GM21390 (cell line): ENCODE data around the gene RAD18.
A peak's percentile ranks its signal among the peaks of the same experiment; 100 is the strongest.

ENCODE experiments used
- ATAC-seq: cut with Tn5 transposase; IDR thresholded peaks from one replicate; pipeline ENCODE4 v1.9.1; 2021; ENCODE audit not compliant: unreplicated experiment

RAD18 gene

DNA sequence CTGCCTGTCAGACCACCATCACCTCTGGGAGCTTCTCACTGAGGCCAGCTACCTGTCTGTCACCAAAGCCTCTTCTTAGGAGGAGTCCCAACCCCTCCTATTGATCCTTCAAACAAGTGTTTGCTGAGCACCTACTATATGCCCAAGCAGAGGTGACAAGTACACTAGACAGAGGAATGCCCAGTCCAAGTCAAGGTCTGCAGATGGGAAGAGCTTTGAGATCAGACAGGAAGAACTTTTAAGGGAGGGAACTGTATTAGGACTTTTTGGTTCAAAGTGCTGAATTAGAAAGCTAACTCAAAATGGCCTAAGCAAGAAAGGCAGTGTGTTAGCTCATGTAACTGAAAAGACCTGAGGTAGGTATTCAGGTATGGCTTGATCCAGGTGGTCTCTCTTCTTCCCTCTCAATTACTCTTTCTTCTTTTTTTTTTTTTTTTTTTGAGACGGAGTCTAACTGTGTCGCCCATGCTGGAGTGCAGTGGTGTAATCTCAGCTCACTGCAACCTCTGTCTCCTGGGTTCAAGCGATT lies 3.6 kb upstream of the RAD18 start:
- ATAC-seq = no peak

DNA sequence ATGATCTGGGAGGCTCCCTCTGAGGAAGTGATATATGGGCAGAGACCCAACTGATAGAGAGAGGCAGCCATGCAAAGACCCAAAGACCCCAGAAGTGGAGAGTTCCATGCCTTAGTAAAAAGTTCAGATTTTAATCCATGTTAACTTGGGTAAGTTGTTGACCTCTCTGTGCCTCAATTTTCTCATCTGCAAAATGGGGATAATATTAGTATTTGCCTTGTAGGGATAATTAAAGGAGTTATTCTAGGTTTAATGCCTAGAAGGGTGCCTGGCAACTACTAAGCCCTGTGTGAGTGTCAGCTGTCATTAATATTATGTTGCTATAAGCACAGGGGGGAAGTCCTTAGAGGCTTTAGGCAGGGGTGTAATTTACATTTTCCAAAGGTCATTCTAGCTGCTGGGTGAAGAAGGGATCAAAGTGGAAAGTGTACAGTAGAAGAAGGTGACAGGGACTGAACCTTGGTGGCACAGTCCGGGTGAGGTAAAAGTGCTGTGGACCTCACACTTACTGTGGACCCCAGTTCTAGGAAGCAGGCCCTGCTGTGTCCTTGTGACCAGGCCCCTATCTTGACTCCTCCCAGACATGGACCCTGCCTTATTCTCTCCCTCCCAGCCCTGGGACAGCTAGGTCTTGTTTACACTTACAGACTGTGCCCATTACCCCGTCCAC lies 3.0 kb upstream of the RAD18 start:
- no peak for ATAC-seq

DNA sequence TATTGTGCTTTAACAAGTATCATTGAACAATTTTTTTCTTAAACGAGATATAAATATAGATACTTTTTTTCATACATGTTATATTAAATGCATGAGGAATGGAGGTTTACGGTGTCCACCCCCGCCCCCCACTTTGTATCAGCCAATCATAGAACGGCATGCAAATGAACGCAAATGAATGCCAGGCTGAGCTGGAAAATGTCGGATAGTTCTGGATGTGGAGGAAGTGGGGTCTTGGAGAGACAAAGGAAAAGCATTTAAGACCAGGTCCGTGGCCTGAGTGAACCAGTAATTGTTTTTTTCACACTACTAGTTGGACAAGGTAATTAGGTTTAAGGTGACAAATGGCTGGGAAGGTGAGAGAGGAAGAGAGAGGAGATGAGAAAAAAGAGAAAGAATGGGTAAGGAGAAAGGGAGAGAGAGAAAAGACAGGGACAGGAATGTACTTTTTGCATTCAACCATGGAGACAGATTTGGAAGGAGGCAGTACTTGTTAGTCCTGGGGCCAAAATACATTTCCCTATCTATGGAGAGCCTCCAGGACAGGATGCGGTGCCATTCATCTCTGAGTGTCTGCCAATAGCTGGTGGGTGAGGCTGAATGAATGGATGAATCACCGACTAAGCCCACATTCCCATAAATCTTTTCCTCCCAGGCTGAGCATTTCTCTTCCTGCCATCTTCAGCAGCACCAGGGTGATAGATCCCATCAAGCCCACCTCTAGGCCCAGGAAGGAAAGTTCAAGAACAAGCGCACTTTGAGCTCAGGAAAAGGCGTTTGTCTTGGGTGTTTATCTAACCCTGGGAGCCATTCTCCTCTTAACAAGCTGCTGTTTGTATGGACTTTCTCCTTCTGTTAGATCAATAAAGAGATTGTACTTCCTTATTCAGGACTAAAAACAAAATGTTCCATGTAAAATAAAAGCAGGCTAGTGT lies 1.4 kb upstream of the RAD18 start:
- ATAC-seq = no peak

DNA sequence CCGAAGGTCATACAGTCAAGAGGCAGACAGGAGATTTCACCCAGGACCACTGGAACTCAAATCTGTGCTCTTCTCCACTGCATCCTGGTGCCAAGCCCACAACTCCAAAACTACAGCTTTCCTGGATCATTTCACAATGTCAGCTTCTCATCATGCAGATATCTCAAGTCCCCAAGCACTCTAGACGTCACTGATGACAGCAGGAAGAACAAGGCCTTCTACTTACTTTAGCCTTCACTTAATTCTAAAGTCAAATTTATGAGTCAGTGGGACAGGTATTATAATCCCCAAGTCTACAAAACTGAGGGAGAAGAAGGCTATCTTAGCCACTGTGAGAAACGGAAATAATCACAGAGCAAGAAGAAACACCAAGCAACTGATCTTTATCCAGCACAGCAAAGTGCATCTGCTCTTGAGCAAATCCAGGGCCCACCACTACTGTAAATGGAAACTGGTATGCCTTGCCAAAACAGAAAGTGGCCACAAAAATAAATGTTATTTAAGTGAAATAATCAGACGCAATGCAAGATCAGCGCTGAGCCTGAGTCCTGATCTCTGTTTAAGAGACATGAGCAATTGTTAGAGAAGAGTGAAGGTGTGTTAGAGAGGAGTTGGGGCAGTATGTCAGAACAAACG lies 928 bp downstream of the RAD18 start:
- ATAC-seq = no peak

DNA sequence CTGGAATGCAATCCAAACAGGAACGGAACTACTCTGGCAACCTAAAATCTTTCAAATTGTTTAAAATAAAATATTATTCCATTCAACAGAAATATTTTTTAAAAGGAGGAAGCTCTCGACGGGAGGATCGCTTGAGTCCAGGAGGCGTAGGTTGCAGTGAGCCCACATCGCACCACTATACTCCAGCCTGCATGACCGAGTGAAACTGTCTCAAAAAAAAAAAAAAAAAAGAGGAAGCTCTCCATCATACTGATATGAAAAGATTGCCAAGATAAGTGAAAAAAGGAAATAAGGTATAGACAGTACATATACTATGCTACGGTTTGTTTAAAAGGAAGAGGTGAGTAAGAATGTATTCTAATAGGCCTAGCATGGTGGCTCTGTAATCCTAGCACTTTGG lies 3.6 kb downstream of the RAD18 start:
- ATAC-seq = no peak

DNA sequence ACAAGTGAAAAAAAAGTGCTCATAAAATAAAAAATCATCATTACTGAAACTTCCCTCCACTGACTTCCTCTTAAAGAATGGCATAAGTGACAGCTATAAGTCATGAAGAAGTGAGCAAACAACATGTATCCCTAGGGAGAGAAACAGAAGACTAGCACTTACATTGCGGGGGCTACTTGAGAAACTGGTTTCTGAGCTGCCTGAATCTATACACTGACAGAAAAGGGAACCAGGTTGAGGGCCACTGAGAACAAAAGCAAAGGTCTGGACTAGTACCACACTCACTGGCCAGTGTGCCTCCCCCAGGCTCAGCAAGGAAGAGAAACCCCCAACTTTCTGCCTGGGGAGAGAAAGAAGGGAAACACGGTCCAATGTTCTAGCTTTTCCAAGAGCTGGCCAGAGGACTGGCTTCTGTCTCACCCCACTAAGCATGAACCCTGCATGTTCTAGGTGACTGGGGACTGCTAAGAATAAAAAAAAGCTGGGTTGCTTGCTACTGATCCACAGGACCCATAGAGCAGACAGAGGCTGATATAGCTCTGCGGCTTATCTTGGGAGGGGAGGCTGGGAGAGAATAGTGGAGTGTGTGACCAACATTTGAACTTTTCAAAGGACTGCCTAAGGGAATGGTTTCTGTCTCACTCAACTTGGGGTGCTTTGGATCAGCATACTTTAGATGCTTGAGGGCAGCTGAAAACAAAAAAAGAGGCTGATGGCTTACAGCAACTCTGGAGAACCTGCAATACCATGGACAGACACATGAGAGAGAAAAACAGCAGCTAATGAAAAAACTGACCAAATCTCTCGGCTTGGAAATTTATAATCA lies 8.1 kb downstream of the RAD18 start:
- peak; percentile 95 for ATAC-seq

DNA sequence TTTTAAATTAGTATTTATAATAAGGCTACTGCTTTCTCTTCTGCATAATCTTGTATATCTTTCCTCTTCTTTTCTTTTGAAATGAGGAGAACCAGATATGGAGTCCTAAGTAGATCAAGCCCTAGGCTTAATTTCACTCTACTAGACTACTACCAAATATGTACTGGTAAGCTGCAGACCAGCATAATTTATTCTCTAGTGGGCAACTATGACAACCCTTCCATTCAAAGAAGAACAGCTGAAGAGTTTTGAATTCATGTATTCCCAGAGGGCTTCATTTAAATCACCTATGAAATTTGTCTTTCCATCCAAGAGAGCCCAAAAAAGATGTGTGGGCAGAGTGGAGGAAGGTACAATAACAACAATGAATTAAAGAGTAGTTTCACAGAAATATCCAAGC lies 10.0 kb downstream of the RAD18 start:
- no peak for ATAC-seq

DNA sequence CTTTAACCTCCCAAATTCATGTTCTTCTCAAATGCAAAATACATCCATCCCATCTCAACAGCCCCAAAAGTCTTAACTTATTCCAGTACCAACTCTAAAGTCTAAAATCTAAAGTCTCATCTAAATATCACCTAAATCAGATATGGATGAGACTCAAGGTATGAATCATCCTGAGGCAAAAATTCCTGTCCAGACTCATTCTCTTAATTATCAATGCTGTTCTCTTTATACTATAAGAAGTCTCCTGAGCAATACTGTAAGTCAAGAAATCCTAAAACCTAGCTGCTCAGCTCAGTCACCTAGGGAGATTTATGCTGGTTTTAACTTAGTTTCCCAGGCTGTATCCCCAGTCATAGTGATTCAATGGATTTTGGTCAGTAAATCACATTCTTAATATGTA lies 11.1 kb downstream of the RAD18 start:
- no peak for ATAC-seq

DNA sequence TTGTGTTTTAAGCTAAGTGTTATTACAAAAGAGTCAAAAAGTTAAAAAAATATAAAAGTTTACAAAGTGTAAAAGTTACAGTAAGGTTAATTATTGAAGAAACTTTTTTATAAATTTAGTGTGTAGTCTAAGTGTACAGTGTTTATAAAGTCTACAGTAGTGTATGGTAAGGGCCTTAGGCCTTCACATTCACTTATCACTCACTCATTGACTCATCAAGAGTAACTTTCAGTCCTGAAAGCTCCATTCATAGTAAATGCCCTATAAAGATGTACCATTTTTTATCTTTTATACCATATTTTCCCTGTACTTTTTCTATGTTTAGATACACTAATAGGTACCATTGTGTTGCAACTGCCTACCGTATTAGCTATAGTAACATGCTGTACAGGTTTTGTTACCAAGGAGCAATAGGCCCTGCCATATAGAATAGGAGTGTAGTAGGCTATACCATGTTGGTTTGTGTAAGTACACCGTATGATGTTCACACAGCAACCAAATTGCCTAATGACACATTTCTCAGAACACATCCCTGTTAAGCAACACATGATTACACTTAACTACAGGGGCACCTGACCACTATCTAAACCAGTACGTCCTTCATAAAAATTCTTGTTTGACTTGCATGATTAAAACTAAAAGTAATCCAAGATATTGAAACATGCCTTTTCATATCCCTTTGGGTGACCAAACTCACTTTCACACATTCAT lies 17.2 kb downstream of the RAD18 start:
- ATAC-seq = no peak

DNA sequence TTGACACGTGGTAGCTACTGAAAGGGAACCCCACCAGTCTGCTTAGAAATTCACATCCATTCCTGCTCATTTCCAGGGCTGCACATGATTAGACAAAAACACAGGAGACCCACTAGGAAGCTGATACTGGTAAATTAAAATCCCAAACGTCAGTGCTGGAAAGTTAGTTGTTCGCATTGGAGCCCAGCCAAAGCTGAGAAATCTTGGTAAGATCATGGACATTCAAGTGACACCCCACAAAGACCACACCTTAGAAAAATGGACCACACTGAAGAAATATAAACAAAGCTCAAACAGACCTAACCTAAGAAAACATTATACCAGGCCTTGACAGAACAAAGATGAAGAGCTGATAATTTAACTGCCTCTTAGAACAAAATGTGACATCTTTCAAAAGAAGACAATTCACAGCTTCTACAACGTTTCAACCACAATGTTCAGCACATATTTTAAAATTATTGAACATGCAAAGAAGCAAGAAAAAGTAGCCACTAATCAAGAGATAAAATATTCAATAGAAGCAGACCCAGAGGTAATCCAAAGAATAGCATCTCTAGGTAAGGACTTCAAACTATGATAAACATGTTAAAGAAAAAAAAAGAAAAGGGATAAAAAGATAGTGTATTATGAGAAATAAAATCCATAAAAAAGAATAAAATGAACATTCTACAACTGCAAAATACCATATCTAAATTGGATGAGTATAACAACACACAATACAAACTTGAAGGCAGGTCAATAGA lies 20.4 kb downstream of the RAD18 start:
- ATAC-seq = no peak

DNA sequence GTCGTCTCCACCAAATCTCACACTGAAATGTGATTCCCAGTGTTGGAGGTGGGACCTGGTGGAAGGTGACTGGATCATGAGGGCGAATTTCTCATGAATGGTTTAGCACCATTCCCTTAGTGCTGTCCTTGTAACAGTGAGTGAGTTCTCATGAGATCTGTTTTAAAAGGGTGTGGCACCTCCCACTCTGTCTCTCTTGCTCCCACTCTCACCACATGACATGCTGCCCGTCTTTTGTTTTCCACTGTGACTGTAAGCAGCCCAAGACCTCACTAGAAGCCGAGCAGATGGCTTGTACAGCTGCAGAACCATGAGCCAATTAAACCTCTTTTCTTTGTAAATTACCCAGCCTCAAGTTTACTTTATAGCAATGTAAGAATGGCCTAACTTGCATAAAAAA lies 21.2 kb downstream of the RAD18 start:
- no peak for ATAC-seq

DNA sequence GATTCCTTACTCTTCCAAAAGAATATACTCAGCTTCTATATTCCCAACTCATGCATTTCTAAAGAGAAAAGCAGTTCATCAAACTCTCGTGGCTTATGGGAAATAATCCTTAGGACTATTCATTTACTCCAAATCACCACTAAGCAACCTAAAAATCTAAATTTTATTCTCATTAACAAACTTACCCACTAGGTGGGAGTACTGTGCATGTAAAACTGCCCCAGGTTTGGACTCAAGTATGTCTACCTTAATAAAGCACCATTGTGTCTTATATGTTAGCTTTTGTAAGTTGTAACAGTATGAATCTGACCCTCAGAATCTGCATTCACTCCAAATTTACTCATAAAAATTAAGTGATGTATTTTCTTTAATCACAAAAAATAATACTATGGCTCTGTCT lies 25.3 kb downstream of the RAD18 start:
- ATAC-seq = no peak

DNA sequence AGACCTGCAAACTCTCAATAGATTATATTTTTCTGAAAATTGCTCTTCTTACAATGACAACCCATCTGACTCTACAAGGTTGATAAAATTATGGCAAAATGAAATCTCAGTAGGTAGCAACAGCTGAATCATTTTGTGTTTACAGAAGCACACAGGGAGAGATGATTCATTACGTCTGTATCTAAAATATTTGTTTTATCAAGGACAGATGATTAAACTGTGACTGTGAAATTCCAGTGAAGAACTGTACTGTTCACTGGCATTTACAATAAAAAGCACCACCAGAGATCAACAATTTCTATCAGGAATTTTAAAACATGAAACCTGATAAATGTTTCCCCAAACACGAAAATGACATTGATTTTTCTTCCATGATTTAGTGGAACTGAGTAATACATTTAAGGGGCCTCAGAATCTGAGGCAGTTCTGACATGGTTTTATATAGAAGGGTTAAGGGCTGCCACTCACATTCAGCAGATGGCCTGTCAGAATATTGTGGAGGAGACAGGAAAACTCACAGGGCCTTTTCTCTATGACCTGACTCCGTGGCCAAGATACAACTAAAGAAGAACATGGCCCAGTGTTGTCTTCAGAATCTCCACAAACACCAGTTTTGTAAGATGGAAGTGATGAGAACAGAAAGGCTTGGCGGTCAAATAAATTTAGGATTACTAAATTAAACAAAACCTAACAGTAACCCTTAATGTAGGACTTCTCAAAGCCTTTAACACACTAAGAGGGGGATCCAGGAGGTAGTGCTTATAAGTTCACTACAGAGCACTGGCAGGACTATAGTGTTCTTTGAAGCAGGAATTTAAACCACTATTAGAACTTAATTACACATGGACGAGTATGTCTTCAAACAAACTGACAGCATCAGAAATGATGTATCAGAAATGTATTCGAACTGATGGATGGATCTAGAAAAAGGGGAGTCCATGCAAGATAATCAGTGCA lies 25.9 kb downstream of the RAD18 start:
- ATAC-seq = no peak

DNA sequence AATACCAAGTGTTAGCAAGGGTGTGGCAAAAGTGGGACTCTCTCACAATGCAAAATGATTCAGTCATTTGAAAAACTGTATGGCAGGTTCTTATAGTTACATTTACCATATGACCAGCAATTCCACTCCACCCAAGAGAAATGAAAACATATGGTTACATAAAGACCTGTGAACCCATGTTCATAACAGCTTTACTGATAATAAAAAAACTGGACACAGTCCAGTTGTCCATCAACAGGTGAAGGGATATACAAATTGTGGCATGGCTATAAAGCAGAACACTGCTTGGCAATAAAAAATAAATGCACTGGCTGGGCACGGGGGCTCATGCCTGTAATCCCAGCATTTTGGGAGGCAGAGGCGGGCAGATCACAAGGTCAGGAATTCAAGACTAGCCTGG lies 30.8 kb downstream of the RAD18 start:
- no peak for ATAC-seq

DNA sequence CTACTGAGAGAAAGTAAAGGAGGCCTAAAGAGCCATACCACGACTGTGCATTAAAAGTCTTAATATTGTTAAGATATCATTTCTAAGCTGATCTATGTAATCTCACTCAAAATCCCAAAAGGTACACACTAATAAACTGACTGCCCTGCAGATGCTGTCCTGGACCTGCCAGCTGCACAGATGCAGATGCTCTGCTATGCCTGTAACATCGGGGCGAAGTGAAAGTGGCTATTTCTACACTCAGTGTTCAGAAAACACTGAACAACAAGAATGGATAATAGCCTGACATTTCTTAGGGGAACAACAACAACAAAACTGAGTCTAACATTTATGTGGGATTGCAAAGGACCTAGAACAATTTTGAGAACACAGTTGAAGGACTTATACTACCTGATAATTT lies 31.9 kb downstream of the RAD18 start:
- ATAC-seq = no peak

DNA sequence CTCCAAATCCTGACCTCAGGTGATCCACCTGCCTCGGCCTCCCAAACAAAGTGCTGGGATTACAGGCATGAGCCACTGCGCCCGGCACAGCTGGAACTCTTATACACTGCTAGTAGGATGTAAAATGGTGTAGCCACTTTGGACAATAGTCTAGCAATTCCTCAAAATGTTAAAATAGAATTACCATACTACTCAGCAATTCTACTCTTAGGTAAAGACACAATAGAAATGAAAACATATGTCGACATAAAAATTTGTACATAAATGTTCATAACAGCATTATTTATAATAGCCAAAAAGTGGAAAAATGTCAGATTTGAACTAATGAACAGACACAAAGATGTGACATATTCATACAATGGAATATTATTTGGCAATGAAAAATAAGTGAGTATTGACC lies 33.4 kb downstream of the RAD18 start:
- ATAC-seq = no peak

DNA sequence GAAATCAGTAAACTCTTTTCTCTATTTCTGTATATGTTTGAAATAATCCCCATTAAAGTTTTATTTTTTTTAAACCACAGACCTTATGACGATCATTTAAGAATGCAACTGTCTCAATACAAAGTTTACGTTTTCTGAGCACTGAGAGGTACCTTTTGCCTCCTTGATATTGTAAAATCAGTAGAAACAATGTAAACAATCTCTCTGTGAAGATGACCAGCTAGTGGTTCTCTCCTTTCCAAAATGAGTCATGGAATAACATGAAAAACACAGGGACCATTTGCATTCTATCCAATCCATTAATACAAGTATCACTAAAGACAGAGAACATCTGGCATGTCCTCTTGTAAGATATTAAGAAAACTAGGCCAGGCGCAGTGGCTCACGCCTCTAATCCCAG lies 48.8 kb downstream of the RAD18 start:
- no peak for ATAC-seq

DNA sequence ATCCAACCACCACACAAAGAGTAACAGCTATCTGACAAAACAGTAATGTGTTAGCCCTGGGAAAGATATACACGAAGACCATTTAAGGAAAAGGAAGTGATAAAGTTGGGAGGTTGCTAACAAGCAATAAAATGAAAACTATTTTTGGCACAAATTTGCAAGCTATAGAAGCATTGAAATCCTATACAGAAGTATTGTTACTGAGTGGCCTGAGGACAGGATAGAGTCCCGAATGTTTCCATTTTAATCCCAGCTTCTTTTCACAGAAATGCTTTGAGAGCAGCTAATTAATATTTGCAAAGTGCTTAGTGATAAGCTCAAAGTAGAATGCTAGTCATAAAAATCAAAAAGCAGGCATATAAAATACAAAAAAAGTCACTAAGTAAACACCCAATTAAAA lies 51.5 kb downstream of the RAD18 start:
- no peak for ATAC-seq
